ENCODE results near the gene PDE11A. TPM values are rescaled to one million over a fixed set of nuclear protein-coding genes. Genes with fewer than 3 reads are reported as not detected.

Gene PDE11A
- total and polyA plus RNA-seq, 2 of the 13 experiments (the other 11 are each of a cell fraction or from before 2014, with no cell fraction given): 1.2 to 1.7 TPM

GRCh38 chr2:177970670-177971454, 101.7 kb downstream of the PDE11A start (continued):
- 0 out of 2 replicates have a peak, but pooled peaks have one; percentile 30 for TF ChIP-seq POGZ (CRISPR knock-in tag; IDR thresholded peaks at IDR 0.05)
- no peak for TF ChIP-seq ZNF34 (CRISPR knock-in tag; IDR thresholded peaks at IDR 0.05; ENCODE audit: borderline replicate concordance)
- TF ChIP-seq MTA3 (CRISPR knock-in tag; IDR thresholded peaks at IDR 0.05): no peak
- peak; percentile 73 for TF ChIP-seq MIER2 (CRISPR knock-in tag; IDR thresholded peaks at IDR 0.05)
- TF ChIP-seq HMGA1 (CRISPR knock-in tag; conservative IDR thresholded peaks at IDR 0.05): no peak
- TF ChIP-seq ZNF670 (CRISPR knock-in tag; IDR thresholded peaks at IDR 0.05; ENCODE audit: borderline replicate concordance): peak; percentile 50; the same call in 1 of the 2 replicates
- TF ChIP-seq ZFP37 (CRISPR knock-in tag; IDR thresholded peaks at IDR 0.05; ENCODE audit: borderline replicate concordance): no peak
- TF ChIP-seq ZNF317 (CRISPR knock-in tag; IDR thresholded peaks at IDR 0.05): no peak
- peak; percentile 83 for TF ChIP-seq ELF3 (CRISPR knock-in tag; IDR thresholded peaks at IDR 0.05)
- peak; percentile 18; the same call in 1 of the 2 replicates for TF ChIP-seq CSRNP1 (CRISPR knock-in tag; IDR thresholded peaks at IDR 0.05)
- TF ChIP-seq MEF2D (CRISPR knock-in tag; IDR thresholded peaks at IDR 0.05): peak; percentile 100
- no peak for TF ChIP-seq TFAP4 (IDR thresholded peaks at IDR 0.05; ENCODE audit: borderline replicate concordance, low read depth)
- no peak for TF ChIP-seq ZNF549 (CRISPR knock-in tag; IDR thresholded peaks at IDR 0.05)
- TF ChIP-seq ZNF512B (CRISPR knock-in tag; IDR thresholded peaks at IDR 0.05; ENCODE audit: borderline replicate concordance): no peak
- no peak for TF ChIP-seq SP2 (CRISPR knock-in tag; IDR thresholded peaks at IDR 0.05)
- peak; percentile 10; the same call in 1 of the 2 replicates for TF ChIP-seq ZKSCAN1 (IDR thresholded peaks at IDR 0.05; ENCODE audit: low read length)
- TF ChIP-seq ZNF503 (CRISPR knock-in tag; IDR thresholded peaks at IDR 0.05): no peak; the same call in 1 of the 2 replicates
- TF ChIP-seq CBFB (CRISPR knock-in tag; IDR thresholded peaks at IDR 0.05): no peak
- TF ChIP-seq CEBPG (CRISPR knock-in tag; IDR thresholded peaks at IDR 0.05): peak; percentile 88
- peak; percentile 50; the same call in 1 of the 2 replicates for TF ChIP-seq FOXP4 (CRISPR knock-in tag; IDR thresholded peaks at IDR 0.05)
